Measurements from ENCODE around the gene C1QBP.
"Not testable (repeated sequence)": the region's sequence is repeated elsewhere in the genome, so short reads cannot be mapped to it uniquely, and the experiment has no call there.

The C1QBP gene

DNA sequence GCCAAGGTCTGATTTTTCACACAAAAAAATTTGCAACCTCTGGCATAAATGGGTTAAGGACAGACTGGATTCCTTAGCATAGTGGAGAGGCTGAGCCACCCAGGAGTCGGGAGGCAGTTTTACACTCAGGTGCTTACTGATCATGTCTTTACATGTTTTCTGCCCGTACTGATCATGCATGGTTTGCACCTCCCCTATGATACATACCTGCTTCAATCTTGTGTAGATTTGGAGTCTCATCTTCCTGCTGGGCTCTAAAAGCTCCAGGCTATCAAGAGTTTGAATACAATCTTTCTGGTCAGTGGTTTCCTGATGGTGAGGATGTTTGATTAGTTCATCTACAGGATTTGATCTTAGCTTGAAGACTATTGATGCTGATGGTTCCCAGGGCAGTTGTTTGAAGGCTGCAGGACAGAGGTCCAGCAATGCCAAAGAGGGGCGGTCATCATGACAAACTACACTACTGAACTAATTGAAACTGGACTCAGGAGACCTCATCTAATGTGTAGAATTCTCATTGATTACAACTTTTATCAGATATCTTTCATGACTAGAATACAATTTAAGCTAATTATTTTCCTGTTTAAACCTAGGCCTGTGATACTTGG is 6.9 kb downstream of the C1QBP start:
- DNase-seq = no peak

DNA sequence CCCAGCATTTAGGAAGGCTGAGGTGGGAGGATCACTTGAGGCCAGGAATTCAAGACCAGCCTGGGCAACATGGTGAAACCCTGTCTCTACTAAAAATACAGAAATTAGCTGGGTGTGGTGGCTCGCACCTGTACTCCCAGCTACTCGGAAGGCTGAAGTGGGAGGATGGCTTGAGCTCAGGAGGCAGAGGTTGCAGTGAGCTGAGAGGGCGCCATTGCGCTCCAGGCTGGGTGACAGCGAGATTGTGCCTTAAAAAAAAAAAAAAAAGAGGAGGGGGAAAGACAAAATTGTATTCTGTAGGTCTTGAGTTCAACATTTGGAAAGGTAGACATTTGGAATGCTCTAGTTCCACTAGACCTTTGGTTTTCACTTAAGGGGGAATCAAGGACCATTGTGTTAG is 7.7 kb downstream of the C1QBP start:
- DNase-seq = not testable (repeated sequence)

DNA sequence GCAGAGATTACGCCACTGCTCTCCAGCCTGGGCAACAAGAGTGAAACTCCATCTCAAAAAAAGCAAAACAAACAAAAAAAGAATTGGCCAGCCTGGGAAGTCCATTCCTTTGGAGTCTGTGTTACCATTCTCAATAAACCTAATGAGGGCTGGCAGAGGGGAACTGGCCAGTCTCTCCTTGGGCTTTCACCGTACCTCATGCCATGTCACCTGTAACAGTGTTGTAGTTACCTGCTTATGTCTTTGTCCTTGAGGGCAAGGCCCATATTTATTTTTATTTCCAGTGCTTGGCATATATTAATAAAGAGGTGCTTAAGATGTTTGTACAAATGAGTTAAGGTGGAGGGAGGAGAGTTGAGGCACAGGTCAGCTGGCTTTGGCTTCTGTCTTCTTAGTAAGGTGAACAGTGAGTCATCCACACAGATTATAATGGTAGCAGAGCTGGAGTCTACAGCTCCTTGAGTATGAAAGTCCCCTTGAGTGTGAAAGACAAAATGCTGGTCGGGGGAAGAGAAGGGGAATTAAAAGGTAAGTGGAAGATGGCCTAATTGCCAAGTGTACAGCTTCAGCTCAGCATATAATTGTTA is 8.4 kb downstream of the C1QBP start:
- DNase-seq = no peak

DNA sequence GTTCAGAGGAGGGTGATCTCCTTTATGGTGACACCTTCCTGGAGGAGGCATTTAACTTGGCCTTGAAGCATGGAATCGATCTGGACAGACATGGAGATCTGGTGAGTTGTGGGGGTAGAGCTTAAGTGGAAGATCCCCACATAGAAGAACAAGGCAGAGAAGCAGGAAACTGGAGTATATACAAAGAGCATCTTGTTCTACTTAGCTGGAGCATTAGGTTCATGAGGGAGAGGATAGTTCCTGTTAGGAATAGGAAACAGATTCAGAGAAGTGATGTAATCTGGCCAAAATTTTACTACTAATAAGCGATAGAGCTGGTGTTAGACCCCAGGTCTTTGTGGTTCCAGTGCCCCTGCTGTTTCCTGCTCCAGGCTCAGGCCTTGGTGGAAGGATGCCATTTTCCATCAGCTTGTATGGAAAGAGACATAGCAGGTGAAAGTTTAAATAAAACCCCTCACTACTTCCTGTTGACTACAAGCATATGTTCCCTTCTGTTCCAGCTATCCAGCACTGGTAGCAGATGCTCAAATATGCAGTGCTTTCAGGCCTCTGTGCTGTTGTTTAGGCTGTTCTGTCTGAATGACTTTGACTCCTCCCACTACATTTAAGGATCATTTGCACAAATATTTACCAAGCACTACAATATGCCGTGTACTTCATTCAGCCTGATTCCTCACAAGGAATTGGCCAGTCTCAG is 9.6 kb downstream of the C1QBP start:
- DNase-seq = no peak

DNA sequence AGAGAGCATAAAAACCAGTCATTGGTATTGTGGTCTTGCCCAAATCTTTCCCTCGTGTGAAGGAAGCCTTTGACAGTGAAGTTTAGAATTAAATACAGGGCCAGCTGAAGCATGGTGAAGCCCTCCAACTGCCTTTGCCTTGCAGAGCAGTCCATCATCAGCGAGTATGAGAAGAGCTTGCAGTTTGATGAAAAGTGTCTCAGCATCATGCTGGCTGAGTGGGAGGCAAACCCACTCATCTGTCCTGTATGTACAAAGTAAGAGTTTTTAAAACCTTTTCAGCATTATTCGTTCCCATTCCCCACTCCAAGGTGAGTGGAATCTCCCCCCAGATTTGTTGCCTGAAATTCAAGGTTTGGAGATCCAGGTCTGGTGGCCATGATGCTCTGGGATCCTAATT is 13.1 kb downstream of the C1QBP start:
- DNase-seq = no peak

DNA sequence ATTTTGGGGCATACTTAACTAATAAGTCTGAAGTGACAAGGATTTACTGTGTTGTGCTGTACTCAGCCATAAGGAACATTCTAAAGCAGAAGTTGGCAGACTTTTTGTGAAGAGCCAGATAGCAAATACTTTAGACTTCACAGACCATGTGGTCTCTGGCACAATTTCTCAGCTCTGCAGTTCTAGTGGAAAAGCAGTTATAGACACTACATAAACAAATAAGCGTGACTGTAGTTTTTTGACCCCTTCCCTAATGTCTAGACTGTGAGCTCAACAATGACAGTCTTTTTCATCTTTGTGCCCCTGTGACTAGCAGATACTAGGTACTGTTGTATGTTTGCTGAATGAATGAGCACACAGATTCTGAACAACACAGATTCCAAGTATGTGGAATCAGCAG is 14.0 kb downstream of the C1QBP start:
- DNase-seq = no peak

DNA sequence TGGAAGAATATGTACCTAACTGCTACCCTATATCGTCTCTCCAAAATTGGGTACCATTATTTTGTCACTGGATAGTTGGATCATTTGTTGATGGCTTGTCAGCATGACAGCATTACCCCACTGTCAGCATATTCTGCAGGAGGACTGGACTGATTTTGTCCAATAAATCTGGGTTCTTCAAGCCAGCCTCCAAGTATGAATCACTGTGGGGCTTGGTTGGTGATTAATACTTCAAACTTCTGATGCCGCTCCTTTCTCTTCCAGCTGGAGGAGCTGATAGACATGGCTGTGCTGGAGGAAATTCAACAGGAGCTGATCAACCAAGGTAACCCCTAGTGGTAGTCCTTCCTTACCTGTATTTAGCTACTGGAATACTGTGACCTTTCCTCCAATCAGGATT is 16.4 kb downstream of the C1QBP start:
- no peak for DNase-seq

DNA sequence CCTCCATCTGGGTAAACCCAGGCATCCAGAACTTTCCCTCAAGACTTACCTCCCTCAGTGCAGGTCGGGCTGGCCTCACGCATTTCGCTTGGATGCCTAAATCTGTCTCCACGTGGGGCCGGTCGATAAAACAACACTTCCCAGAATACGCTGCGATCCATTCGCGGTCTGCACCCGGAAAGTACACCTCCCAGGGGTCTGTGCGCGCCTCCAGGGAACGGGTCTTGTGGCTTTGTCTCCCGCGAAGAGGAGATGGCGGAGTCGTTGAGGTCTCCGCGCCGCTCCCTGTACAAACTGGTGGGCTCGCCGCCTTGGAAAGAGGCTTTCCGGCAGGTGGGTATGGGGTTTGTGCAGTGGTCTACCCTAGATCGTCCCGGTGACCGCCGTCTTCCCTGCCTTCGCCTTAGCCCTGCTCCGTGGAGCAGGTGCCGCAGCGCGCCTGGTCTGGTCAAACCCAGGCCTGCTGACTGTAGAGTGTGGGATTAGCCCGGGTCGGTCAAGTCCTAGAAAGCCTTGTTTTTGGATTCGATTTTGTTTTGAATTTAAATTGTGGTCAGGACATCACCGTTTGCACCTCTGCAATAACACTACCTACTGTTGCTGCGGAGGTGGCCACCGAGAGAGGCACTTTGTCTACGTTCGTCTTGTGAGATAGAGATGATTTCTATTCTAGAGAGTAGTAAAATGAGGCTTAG is 18.8 kb downstream of the C1QBP start, which contains the start of gene RPAIN:
TSS of gene RPAIN (plus strand) at position 224 of the 695 bp plus-strand sequence. CDS start at position 253, 29 bp downstream.
- DNase-seq = peak; percentile 92

DNA sequence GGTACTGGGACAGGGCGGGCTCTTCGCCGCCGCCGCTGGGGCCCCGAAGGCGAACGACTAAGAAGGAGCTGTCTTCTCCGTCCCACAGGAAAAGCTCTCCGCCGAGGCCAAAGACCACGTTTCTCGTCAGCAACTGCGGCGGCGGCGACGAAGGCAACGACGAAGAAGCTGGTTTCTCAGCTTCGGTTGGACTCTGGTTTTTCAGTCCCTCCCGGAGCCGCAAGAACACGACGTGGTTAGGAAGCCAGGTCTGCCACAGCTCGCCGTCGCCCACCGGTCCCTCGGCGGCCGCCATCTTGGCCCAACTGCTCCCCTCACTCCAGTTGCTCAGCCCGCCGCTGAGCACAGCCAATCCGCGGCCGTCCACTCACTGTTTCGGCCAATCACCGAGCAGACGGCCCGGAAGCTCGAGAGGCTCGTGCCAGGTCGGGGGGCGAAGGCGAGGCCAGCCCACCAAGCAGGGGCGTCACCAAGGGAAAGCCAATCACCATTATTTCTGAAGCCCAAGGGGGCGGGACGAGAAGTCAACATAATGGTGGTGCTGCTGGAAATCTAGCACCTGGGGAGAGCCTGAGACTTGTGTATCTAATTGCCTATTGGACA is 19.5 kb downstream of the C1QBP start, which contains the start of gene NUP88:
TSS of gene NUP88 (minus strand) at position 307 of the 603 bp plus-strand sequence. CDS start at position 295, 12 bp downstream.
- peak; percentile 96 for DNase-seq

DNA sequence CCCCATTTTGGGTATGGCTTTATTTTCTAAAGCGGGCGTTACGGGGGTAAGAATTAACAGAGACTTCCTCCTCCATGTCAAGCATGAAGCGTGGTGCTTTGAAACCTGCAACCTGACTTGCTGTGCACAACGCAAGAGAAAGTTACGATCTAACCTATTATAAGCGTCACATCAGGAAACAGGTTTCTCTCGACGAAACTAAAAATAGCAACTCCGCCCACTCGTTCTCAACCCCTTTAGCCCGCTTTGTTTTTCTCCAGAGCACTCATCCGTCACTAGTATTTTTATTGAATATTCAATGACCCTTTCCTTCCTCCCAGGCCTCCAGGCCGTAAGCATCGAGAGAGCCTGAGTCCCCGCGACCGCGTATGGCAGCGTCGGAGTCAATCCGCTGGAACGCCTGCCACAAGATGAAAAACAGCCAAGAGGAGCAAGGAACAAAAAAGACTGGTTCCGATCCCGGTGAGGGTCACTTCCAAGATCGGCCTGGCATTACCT is 20.0 kb downstream of the C1QBP start:
- DNase-seq = no peak

DNA sequence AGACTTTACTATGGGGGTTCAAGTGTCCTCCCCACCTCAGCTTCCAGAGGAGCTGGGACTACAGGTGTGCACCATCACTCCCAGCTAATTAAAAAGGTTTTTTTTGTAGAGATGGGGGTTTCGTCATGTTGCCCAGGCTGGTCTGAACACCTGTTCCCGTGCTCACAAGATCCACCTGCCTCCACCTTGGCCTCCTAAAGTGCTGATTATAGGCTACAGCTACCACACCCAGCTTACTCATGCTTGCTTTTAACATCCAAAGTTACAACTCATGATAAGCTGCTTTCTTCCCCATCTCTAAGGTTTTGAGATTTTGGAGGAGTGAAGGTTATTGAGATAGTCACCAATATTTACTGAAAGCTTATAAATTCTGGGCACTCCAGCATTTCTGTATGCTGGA is 22.1 kb downstream of the C1QBP start:
- no peak for DNase-seq

DNA sequence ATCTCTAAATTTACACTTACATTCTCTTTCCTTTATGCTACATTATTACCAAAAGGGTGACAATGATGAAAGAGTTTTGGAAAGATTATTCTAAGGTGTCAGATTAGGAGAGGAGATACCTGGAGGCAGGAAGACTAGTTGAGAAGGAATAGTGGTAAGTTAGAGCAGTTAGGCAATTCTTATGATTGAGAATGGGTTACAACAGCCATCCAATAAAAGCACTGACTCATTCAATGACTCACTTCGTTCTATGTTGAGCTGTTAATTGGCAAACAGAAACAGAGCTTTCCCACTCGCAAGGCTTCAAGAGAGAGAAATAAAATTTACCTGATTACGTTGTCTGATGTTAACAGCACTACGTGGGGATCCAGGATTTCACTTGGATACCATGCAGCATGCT is 25.3 kb downstream of the C1QBP start:
- no peak for DNase-seq

DNA sequence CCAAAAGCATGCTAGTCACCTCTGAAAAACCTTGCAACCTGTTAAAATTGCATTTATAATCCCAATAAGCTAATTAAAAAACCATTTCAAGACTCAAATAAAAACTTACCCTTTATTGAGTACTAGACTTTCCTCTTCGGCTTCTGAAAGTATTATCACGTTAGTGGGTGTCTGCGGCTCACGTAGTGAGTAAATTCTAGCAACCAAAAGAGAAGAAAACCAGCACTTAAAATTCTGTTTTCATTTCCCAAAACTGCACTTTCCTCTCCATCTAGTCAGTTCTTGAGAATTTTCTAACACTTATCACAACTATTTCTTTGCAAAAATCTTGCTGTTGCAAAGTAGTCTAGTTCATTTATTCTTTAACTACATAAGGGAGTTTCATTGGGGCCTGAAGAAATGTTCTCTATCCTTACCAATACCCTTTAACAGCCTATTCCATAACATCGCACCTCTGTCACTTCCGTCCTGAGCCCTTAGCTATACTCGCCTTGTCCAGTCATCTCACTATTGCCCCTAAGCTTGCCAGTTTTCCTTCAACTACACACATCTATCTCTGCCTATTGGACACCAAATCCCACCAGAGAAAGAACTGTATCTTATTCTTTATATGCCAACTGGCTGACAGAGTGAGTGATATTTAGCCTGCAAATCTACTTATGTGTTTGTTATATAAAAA is 28.2 kb downstream of the C1QBP start:
- DNase-seq = no peak

DNA sequence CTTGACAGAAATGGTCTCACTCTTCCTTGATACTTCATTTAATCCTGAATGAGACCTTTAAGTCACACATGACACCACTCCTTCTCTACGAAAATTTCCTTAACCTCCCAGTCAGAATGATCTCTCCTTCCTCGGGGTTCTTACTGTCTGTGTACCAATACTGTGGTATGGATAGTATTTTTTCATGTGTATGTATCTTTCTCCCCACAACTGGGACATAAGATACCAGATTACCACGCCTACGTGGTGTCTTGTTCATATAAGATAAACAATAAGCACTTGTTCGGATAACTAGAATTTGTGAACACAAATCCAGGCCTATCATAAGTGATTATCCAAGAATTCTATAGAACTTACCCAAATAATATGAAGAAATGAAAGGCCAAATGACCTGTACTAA is 30.8 kb downstream of the C1QBP start:
- no peak for DNase-seq

DNA sequence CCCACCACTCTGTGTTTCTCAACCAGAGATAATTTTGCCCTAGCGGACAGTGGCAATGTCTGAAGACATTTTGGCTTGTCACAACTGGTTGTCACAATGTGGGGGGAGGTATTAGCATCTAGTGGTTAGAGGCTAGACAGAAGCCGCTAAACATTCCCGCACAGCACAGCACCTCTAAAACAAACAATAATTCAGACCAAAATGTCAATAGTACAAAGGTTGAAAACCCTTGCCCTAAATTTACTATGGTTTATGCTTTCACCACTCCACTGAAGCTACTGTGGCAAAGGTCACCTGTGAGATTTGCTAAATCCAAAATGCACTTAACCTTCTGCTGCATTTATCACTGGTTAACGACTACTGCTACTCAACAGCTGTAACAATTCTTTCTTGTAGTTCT is 33.6 kb downstream of the C1QBP start:
- DNase-seq = no peak

DNA sequence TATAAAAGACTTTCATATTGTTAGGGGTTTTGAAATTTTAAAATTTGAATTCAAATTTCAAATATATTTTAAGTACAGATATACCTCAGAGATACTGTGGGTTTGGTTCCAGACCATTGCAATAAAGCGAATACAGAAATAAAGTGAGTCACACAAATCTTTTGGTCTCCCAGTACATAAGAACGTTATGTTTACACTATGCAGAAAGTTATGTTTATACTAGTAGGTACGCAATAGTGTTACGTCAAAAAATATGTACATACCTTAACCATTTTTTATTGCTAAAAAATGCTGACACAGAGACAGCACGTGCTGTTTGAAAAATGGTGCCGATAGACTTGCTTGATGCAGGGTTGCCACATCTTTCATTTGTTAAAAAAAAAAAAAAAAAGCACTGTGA is 39.2 kb downstream of the C1QBP start:
- DNase-seq = no peak

DNA sequence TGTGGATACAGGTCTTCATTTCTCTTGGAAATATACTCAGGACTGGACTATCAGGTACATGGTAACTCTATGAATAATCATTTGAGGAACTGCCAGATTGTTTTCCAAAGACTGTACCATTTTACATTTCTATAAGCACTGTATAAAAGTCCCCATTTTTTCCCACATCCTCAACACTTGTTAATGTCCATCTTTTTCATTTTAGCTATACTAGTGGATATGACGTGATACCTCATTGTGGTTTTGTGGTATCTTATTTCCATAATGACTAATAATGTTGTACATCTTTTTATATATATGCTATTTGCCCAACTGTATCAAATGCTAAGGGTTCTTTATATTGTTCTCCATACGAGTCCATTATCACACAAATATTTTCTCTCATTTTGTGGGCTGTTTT is 42.3 kb downstream of the C1QBP start:
- no peak for DNase-seq

DNA sequence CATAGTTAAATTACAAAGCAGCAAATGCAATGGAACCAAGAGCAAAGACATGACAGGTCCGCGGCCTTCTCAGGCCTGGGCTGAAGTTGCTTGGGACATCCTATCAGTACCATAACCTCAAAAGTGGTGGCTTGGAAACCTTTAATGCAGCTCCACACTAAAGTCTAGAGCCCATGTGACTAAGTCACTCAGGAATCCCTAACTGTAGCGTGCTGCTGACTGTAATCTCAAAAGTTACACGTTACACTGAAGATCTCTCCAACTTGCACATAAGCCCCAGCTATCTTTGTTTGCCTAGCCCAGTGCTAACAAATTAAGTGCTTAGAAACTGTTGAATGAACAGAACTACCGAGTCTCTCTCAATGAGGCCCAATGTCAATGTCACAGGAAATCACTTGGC is 47.3 kb downstream of the C1QBP start:
- no peak for DNase-seq
